Measurements from ENCODE around the gene ASB2. TPM values are rescaled to one million over a fixed set of nuclear protein-coding genes. Genes with fewer than 3 reads are reported as not detected.

Gene ASB2
- total RNA-seq, 2 experiments from 2014 or later: 116 to 177 TPM

DNA sequence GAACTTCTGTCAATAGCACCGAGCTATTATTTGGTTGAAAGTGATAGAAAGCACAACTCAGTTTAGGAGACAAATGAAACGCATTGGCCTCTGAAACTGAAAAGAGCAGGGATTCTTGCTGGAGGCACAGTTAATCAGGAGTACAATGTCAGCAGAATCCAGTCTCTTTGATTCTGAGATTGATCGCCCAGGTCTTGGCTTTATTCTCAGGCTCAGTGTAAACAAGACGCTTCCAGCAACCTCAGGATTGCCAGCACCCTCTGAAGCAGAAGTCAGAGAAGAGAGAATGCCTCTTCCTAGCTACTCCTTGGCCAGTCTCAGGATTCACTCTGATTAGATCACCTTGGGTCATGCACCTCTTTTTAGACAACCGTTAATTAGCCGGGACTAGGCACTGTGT is 38.0 kb upstream of the ASB2 start:
- peaks cover 37% of the 10 kb centered on the region for H3K4me1 Mint-ChIP-seq
- no peaks in the 10 kb centered on the region for H3K36me3 Mint-ChIP-seq
- CTCF ChIA-PET: interaction anchor here (1.2 to 2.2 kb wide), 4 partner anchors 12 to 74 kb away, joined by 3 to 11 read pairs (median 4); partner anchors contain the start of gene OTUB2
- DNase-seq: no peak
- H3K9me3 Mint-ChIP-seq (ENCODE audit: low read depth): no peaks in the 10 kb centered on the region
- H3K27ac Mint-ChIP-seq: no peak overlapping the region
- no peak for ATAC-seq
- no peak overlapping the region for H3K4me3 Mint-ChIP-seq
- peaks cover 13% of the 10 kb centered on the region for H3K27me3 Mint-ChIP-seq

GRCh38 chr14:94011795-94012194 is 35.4 kb upstream of the ASB2 start:
- H3K36me3 Mint-ChIP-seq: no peaks in the 10 kb centered on the region
- peaks cover 54% of the 10 kb centered on the region for H3K4me1 Mint-ChIP-seq
- peak overlapping the region; percentile 81 for H3K27ac Mint-ChIP-seq
- no peaks in the 10 kb centered on the region for H3K9me3 Mint-ChIP-seq (ENCODE audit: low read depth)
- ATAC-seq: peak; percentile 71
- peak overlapping the region; percentile 39 for H3K4me3 Mint-ChIP-seq
- peaks cover 7% of the 10 kb centered on the region for H3K27me3 Mint-ChIP-seq
- DNase-seq: peak; percentile 54
- CTCF ChIA-PET: interaction anchor here (0.8 to 6.3 kb wide), 14 partner anchors 10 to 169 kb away, joined by 3 to 48 read pairs (median 5); no protein-coding TSS in a partner anchor

DNA sequence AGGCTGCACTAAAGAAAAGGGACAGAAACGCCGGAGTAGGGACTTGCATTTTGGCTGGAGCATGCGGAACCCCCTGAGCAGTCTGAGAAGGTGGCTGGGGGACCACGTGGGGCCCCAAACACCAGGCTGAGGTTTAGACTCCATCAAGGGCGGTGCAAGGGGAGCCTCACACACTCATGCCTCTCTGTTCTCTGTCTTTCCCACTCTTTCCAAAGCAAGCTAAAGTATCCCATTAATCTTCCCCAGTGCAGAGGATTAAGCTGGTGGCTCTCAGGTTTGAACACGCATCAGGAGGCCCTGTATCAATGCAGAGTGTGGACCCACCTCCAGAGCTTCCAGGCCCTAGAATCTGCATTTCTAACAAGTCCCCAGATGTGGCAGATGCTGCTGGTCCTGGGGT is 34.3 kb upstream of the ASB2 start:
- ATAC-seq: no peak
- no peak overlapping the region for H3K4me3 Mint-ChIP-seq
- H3K36me3 Mint-ChIP-seq: no peaks in the 10 kb centered on the region
- DNase-seq: no peak
- no peaks in the 10 kb centered on the region for H3K9me3 Mint-ChIP-seq (ENCODE audit: low read depth)
- H3K27ac Mint-ChIP-seq: no peak overlapping the region
- H3K27me3 Mint-ChIP-seq: peaks cover 4% of the 10 kb centered on the region
- H3K4me1 Mint-ChIP-seq: peaks cover 54% of the 10 kb centered on the region
- CTCF ChIA-PET: interaction anchor here (1.1 to 6.3 kb wide), 10 partner anchors 9 to 126 kb away, joined by 3 to 48 read pairs (median 6); no protein-coding TSS in a partner anchor

DNA sequence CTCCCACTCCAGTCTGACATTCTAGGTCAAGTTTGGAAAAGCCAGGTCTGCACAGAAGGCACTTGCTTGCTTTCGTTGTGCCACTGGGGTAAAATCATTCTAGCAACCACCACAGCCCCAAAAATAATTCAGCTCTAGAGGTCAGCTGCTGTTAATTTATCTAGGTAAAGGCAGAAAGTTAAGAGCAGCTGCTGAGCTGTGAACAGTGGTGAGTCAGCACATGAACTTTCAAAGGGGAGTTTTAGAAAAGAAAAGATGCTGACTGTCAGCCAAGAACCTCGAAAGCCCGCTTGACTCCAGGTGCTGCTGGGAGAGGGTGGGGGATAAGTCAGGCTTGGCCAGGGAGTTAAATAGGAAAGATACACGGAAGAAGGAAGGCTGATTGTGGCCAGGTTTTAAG is 33.4 kb upstream of the ASB2 start:
- no peaks in the 10 kb centered on the region for H3K36me3 Mint-ChIP-seq
- H3K9me3 Mint-ChIP-seq (ENCODE audit: low read depth): no peaks in the 10 kb centered on the region
- no peak for DNase-seq
- no peaks in the 10 kb centered on the region for H3K27me3 Mint-ChIP-seq
- H3K27ac Mint-ChIP-seq: peak overlapping the region; percentile 79
- H3K4me1 Mint-ChIP-seq: peaks cover 57% of the 10 kb centered on the region
- ATAC-seq: no peak
- no peak overlapping the region for H3K4me3 Mint-ChIP-seq
- CTCF ChIA-PET: interaction anchor here (0.7 to 6.3 kb wide), 14 partner anchors 10 to 127 kb away, joined by 3 to 48 read pairs (median 4); partner anchors contain the start of gene OTUB2

- peak; percentile 53 for ATAC-seq
- DNase-seq: peak; percentile 73
- no peaks in the 10 kb centered on the region for H3K36me3 Mint-ChIP-seq
- H3K9me3 Mint-ChIP-seq (ENCODE audit: low read depth): no peaks in the 10 kb centered on the region
- peak overlapping the region; percentile 17 for H3K27ac Mint-ChIP-seq
- H3K4me1 Mint-ChIP-seq: peaks cover 56% of the 10 kb centered on the region
- H3K27me3 Mint-ChIP-seq: no peaks in the 10 kb centered on the region
- CTCF ChIA-PET: interaction anchor here (1.2 to 6.3 kb wide), 4 partner anchors 13 to 128 kb away, joined by 4 to 48 read pairs (median 18); no protein-coding TSS in a partner anchor
- no peak overlapping the region for H3K4me3 Mint-ChIP-seq
Measured at GRCh38 chr14:94008234-94008633, 31.9 kb upstream of the ASB2 start.

- Mint-ChIP-seq H3K9me3 (ENCODE audit: low read depth) (no peaks in the 10 kb centered on the region), H3K27me3 (no peaks in the 10 kb centered on the region), H3K36me3 (no peaks in the 10 kb centered on the region), H3K4me3 (no peak overlapping the region), H3K27ac (no peak overlapping the region), H3K4me1 (peaks cover 43% of the 10 kb centered on the region)
- CTCF ChIA-PET: interaction anchor here (1.1 to 12.9 kb wide), 11 partner anchors 10 to 131 kb away, joined by 3 to 297 read pairs (median 8); no protein-coding TSS in a partner anchor
- peak; percentile 35 for ATAC-seq
- peak; percentile 60 for DNase-seq
Measured at GRCh38 chr14:94005324-94006073, 29.1 kb upstream of the ASB2 start.

- H3K4me3 Mint-ChIP-seq: no peak overlapping the region
- peaks cover 35% of the 10 kb centered on the region for H3K4me1 Mint-ChIP-seq
- H3K36me3 Mint-ChIP-seq: no peaks in the 10 kb centered on the region
- no peaks in the 10 kb centered on the region for H3K27me3 Mint-ChIP-seq
- no peak for DNase-seq
- CTCF ChIA-PET: interaction anchor here (0.8 to 12.9 kb wide), 17 partner anchors 12 to 175 kb away, joined by 3 to 297 read pairs (median 4); partner anchors contain the start of genes ASB2, DDX24 and IFI27L1
- no peaks in the 10 kb centered on the region for H3K9me3 Mint-ChIP-seq (ENCODE audit: low read depth)
- no peak overlapping the region for H3K27ac Mint-ChIP-seq
- ATAC-seq: no peak
Measured at GRCh38 chr14:94004015-94004414, 27.6 kb upstream of the ASB2 start.

GRCh38 chr14:94003397-94003796 is 27.0 kb upstream of the ASB2 start:
- ATAC-seq (no peak), DNase-seq (no peak)
- CTCF ChIA-PET: interaction anchor here (0.9 to 12.9 kb wide), 13 partner anchors 11 to 175 kb away, joined by 3 to 297 read pairs (median 6); partner anchors contain the start of gene ASB2
- Mint-ChIP-seq H3K4me3 (no peak overlapping the region), H3K36me3 (no peaks in the 10 kb centered on the region), H3K27ac (no peak overlapping the region), H3K27me3 (no peaks in the 10 kb centered on the region), H3K4me1 (peaks cover 29% of the 10 kb centered on the region), H3K9me3 (ENCODE audit: low read depth) (no peaks in the 10 kb centered on the region)

DNA sequence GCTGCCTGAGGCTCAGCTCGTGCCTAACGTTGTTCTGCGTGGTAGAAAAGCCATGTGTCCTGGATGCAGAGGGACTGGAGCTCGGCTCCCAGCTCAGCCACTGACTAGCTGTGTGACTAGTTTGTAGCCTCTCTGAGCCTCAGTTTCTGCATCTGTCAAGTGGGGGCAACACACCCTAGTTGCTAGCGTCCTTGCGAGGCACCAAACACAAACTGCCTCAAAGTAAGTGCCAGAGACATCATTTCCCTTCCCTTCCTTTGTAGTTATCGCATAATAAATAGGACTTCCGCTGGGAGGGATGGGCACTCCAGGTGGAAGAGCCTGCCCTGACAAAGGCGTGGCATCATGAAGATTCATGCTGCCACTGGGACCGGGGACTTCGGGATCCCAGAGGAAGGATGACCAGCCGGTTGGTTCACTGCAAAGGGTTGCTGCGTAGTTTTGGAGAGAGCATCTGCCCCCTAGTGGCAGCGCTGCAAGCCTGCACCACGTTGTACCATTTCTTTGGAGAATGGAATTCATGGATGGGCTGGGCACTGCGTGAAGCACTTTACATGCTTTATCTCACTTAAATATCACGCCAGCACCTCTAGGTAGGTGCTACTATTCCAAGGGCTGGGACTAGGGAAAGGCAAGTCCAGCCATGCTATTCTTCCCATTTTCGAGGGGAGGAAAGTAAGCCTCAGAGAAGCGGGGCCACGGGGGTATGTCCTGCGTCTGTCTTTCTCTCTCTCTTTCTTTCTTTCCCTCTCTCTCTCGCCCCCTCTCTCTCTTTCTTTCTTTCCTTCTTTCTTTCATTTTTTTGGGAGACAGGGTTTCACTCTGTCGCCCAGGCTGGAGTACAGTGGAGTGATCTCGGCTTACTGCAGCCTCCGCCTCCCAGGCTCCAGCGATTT is 25.4 kb upstream of the ASB2 start:
- peak; percentile 87 for ATAC-seq
- H3K9me3 Mint-ChIP-seq (ENCODE audit: low read depth): no peaks in the 10 kb centered on the region
- peaks cover 33% of the 10 kb centered on the region for H3K4me1 Mint-ChIP-seq
- H3K27ac Mint-ChIP-seq: peak overlapping the region; percentile 17
- CTCF ChIA-PET: interaction anchor here (0.7 to 12.9 kb wide), 22 partner anchors 10 to 99 kb away, joined by 3 to 297 read pairs (median 6); partner anchors contain the start of genes ASB2, DDX24, IFI27L1 and OTUB2
- DNase-seq: peak; percentile 72
- no peaks in the 10 kb centered on the region for H3K27me3 Mint-ChIP-seq
- H3K4me3 Mint-ChIP-seq: no peak overlapping the region
- no peaks in the 10 kb centered on the region for H3K36me3 Mint-ChIP-seq

DNA sequence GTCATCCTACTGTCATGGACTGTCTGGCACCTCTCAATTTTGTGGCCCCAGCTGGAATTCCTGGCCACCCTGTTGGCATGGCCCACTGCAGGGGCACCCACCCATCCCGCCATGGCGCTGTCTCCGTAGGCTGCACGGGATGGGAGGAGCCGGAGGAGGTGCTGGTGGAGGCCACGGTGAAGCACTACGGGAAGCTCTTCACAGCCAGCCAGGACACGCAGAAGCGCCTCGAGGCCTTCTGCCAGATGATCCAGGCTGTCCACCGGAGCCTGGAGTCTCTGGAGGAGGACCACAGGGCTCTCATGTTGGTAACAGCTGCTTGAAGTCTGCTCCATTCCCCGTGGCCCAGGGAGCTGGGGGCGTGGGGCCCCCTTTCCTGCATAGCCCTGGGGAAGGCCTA is 24.6 kb upstream of the ASB2 start:
- ATAC-seq (no peak), DNase-seq (no peak)
- CTCF ChIA-PET: interaction anchor here (0.7 to 12.9 kb wide), 22 partner anchors 10 to 136 kb away, joined by 3 to 297 read pairs (median 4); partner anchors contain the start of genes ASB2, DDX24, IFI27L1 and OTUB2
- H3K4me3 Mint-ChIP-seq: no peak overlapping the region
- no peaks in the 10 kb centered on the region for H3K36me3 Mint-ChIP-seq
- H3K9me3 Mint-ChIP-seq (ENCODE audit: low read depth): no peaks in the 10 kb centered on the region
- H3K27ac Mint-ChIP-seq: no peak overlapping the region
- H3K4me1 Mint-ChIP-seq: peaks cover 34% of the 10 kb centered on the region
- no peaks in the 10 kb centered on the region for H3K27me3 Mint-ChIP-seq

GRCh38 chr14:94000267-94000666 is 23.9 kb upstream of the ASB2 start:
- CTCF ChIA-PET: interaction anchor here (0.9 to 12.9 kb wide), 18 partner anchors 9 to 180 kb away, joined by 3 to 297 read pairs (median 8); no protein-coding TSS in a partner anchor
- Mint-ChIP-seq H3K27ac (no peak overlapping the region), H3K4me1 (peaks cover 39% of the 10 kb centered on the region), H3K36me3 (no peaks in the 10 kb centered on the region), H3K27me3 (no peaks in the 10 kb centered on the region), H3K9me3 (ENCODE audit: low read depth) (no peaks in the 10 kb centered on the region), H3K4me3 (no peak overlapping the region)
- no peak for DNase-seq
- ATAC-seq: no peak

GRCh38 chr14:93999573-93999972 is 23.2 kb upstream of the ASB2 start:
- Mint-ChIP-seq H3K27me3 (no peaks in the 10 kb centered on the region), H3K36me3 (no peaks in the 10 kb centered on the region), H3K9me3 (ENCODE audit: low read depth) (no peaks in the 10 kb centered on the region), H3K27ac (no peak overlapping the region), H3K4me1 (peaks cover 43% of the 10 kb centered on the region), H3K4me3 (no peak overlapping the region)
- no peak for ATAC-seq
- DNase-seq: no peak
- CTCF ChIA-PET: interaction anchor here (0.9 to 12.9 kb wide), 16 partner anchors 8 to 181 kb away, joined by 3 to 297 read pairs (median 8); no protein-coding TSS in a partner anchor

Measured in activated CD8-positive, alpha-beta memory T cell treated with anti-CD3 and anti-CD28 coated beads, Interleukin-2, amount 10 ng/mL, durations not matched to agents 7 days and 5 days (primary cell).